ENCODE measurements around the gene FOXA3.

- TF ChIP-seq, protein P1, sequence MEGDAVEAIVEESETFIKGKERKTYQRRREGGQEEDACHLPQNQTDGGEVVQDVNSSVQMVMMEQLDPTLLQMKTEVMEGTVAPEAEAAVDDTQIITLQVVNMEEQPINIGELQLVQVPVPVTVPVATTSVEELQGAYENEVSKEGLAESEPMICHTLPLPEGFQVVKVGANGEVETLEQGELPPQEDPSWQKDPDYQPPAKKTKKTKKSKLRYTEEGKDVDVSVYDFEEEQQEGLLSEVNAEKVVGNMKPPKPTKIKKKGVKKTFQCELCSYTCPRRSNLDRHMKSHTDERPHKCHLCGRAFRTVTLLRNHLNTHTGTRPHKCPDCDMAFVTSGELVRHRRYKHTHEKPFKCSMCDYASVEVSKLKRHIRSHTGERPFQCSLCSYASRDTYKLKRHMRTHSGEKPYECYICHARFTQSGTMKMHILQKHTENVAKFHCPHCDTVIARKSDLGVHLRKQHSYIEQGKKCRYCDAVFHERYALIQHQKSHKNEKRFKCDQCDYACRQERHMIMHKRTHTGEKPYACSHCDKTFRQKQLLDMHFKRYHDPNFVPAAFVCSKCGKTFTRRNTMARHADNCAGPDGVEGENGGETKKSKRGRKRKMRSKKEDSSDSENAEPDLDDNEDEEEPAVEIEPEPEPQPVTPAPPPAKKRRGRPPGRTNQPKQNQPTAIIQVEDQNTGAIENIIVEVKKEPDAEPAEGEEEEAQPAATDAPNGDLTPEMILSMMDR (conservative IDR thresholded peaks at IDR 0.05; ENCODE audit: low read depth in 2 of 2): peak in 1 of 2 experiments; percentile 6; a peak in 1 of 4 replicates
- TF ChIP-seq CREB1 (CRISPR knock-in tag; IDR thresholded peaks at IDR 0.05; ENCODE audit: low read depth) (no peak), POLR2AphosphoS5 (IDR thresholded peaks at IDR 0.05; ENCODE audit: low read depth) (no peak), NANOG (IDR thresholded peaks at IDR 0.05; ENCODE audit: borderline replicate concordance) (no peak), EZH2phosphoT487 (IDR thresholded peaks at IDR 0.05; ENCODE audit: unreplicated experiment) (no peak), EZH2 (IDR thresholded peaks at IDR 0.05; ENCODE audit: low read depth, unreplicated experiment) (no peak), JUNB (IDR thresholded peaks at IDR 0.05; ENCODE audit: unreplicated experiment) (no peak)
- TF ChIP-seq, protein P2, sequence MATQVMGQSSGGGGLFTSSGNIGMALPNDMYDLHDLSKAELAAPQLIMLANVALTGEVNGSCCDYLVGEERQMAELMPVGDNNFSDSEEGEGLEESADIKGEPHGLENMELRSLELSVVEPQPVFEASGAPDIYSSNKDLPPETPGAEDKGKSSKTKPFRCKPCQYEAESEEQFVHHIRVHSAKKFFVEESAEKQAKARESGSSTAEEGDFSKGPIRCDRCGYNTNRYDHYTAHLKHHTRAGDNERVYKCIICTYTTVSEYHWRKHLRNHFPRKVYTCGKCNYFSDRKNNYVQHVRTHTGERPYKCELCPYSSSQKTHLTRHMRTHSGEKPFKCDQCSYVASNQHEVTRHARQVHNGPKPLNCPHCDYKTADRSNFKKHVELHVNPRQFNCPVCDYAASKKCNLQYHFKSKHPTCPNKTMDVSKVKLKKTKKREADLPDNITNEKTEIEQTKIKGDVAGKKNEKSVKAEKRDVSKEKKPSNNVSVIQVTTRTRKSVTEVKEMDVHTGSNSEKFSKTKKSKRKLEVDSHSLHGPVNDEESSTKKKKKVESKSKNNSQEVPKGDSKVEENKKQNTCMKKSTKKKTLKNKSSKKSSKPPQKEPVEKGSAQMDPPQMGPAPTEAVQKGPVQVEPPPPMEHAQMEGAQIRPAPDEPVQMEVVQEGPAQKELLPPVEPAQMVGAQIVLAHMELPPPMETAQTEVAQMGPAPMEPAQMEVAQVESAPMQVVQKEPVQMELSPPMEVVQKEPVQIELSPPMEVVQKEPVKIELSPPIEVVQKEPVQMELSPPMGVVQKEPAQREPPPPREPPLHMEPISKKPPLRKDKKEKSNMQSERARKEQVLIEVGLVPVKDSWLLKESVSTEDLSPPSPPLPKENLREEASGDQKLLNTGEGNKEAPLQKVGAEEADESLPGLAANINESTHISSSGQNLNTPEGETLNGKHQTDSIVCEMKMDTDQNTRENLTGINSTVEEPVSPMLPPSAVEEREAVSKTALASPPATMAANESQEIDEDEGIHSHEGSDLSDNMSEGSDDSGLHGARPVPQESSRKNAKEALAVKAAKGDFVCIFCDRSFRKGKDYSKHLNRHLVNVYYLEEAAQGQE (IDR thresholded peaks at IDR 0.05; ENCODE audit: unreplicated experiment): no peak
Observed at GRCh38 chr19:45827459-45828093, 36.5 kb upstream of the FOXA3 start.
